ENCODE data around the gene RETREG3. TPM values are rescaled to one million over a fixed set of nuclear protein-coding genes. Genes with fewer than 3 reads are reported as not detected.

The RETREG3 gene
- total and polyA plus RNA-seq, 2 of the 13 experiments (the other 11 are each of a cell fraction or from before 2014, with no cell fraction given) = 47.0 to 55.8 TPM

- TF ChIP-seq, protein P1, sequence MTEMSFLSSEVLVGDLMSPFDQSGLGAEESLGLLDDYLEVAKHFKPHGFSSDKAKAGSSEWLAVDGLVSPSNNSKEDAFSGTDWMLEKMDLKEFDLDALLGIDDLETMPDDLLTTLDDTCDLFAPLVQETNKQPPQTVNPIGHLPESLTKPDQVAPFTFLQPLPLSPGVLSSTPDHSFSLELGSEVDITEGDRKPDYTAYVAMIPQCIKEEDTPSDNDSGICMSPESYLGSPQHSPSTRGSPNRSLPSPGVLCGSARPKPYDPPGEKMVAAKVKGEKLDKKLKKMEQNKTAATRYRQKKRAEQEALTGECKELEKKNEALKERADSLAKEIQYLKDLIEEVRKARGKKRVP (CRISPR knock-in tag; IDR thresholded peaks at IDR 0.05) = 0 out of 4 replicates have a peak, but pooled peaks of 1 of the 2 experiments have one; percentile 43
- no peak for TF ChIP-seq ZNF709 (CRISPR knock-in tag; IDR thresholded peaks at IDR 0.05)
- TF ChIP-seq NFRKB (IDR thresholded peaks at IDR 0.05) = no peak
- TF ChIP-seq U2AF2 (IDR thresholded peaks at IDR 0.05; ENCODE audit: low read depth, low read length) = no peak
- TF ChIP-seq NFIC (IDR thresholded peaks at IDR 0.05; ENCODE audit: low read length) = no peak
- no peak for TF ChIP-seq NRL (CRISPR knock-in tag; IDR thresholded peaks at IDR 0.05; ENCODE audit: borderline replicate concordance)
- TF ChIP-seq RCOR2 (CRISPR knock-in tag; IDR thresholded peaks at IDR 0.05) = no peak
- TF ChIP-seq ATF1 (CRISPR knock-in tag; IDR thresholded peaks at IDR 0.05) = no peak
- TF ChIP-seq ZNF143 (CRISPR knock-in tag; IDR thresholded peaks at IDR 0.05) = no peak
- TF ChIP-seq, protein P2, sequence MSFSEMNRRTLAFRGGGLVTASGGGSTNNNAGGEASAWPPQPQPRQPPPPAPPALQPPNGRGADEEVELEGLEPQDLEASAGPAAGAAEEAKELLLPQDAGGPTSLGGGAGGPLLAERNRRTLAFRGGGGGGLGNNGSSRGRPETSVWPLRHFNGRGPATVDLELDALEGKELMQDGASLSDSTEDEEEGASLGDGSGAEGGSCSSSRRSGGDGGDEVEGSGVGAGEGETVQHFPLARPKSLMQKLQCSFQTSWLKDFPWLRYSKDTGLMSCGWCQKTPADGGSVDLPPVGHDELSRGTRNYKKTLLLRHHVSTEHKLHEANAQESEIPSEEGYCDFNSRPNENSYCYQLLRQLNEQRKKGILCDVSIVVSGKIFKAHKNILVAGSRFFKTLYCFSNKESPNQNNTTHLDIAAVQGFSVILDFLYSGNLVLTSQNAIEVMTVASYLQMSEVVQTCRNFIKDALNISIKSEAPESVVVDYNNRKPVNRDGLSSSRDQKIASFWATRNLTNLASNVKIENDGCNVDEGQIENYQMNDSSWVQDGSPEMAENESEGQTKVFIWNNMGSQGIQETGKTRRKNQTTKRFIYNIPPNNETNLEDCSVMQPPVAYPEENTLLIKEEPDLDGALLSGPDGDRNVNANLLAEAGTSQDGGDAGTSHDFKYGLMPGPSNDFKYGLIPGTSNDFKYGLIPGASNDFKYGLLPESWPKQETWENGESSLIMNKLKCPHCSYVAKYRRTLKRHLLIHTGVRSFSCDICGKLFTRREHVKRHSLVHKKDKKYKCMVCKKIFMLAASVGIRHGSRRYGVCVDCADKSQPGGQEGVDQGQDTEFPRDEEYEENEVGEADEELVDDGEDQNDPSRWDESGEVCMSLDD (CRISPR knock-in tag; IDR thresholded peaks at IDR 0.05; ENCODE audit: borderline replicate concordance) = no peak
- no peak for TF ChIP-seq ELF1 (CRISPR knock-in tag; IDR thresholded peaks at IDR 0.05)
- TF ChIP-seq NFATC3 (CRISPR knock-in tag; IDR thresholded peaks at IDR 0.05) = peak; percentile 93; the same call in 1 of the 2 replicates
- no peak for TF ChIP-seq GATA4 (IDR thresholded peaks at IDR 0.05; ENCODE audit: borderline replicate concordance, low read depth)
- TF ChIP-seq TEAD2 (CRISPR knock-in tag; IDR thresholded peaks at IDR 0.05) = no peak
- no peak for TF ChIP-seq ZNF777 (CRISPR knock-in tag; IDR thresholded peaks at IDR 0.05)
- no peak for TF ChIP-seq THYN1 (CRISPR knock-in tag; IDR thresholded peaks at IDR 0.05; ENCODE audit: borderline replicate concordance, low read depth)
- TF ChIP-seq ZNF550 (CRISPR knock-in tag; IDR thresholded peaks at IDR 0.05; ENCODE audit: borderline replicate concordance) = no peak
- no peak for TF ChIP-seq ZFP1 (CRISPR knock-in tag; IDR thresholded peaks at IDR 0.05)
- no peak; the same call in 1 of the 2 replicates for TF ChIP-seq ERF (CRISPR knock-in tag; IDR thresholded peaks at IDR 0.05)
- no peak for TF ChIP-seq ZNF317 (CRISPR knock-in tag; IDR thresholded peaks at IDR 0.05)
- 0 out of 2 replicates have a peak, but pooled peaks have one; percentile 67 for TF ChIP-seq ZNF142 (CRISPR knock-in tag; IDR thresholded peaks at IDR 0.05)
- TF ChIP-seq ZNF282 (IDR thresholded peaks at IDR 0.05; ENCODE audit: partially characterized antibody) = no peak
Observed at GRCh38 chr17:42535155-42536047, 73.8 kb downstream of the RETREG3 start (continued).

Measured in HepG2 (cell line).